OCI-LY7 (cell line): ENCODE results near the gene NOL4L.

Experiments used
- CTCF ChIP-seq: fragments of 200-600 bp; sonication (generic); conservative IDR thresholded peaks from 2 replicates; pipeline ENCODE4 v1.5.1; 2014; ENCODE audit warnings: mild to moderate bottlenecking, antibody characterized with exemption, low read length, moderate library complexity, mixed read lengths
- EZH2phosphoT487 ChIP-seq: fragments of 200-600 bp; sonication (generic); IDR thresholded peaks from 2 replicates; pipeline ENCODE4 v1.6.1; 2018; ENCODE audit warnings: low read depth, borderline replicate concordance, mild to moderate bottlenecking, mixed run types, antibody characterized with exemption, low read length, moderate library complexity, mixed read lengths

- TF ChIP-seq CTCF (no peak), EZH2phosphoT487 (no peak)
Observed at GRCh38 chr20:32609111-32609773, 24.1 kb upstream of the NOL4L start.
